ENCODE data around the gene FREM2.

Gene FREM2

GRCh38 chr13:38658906-38659305, 28.0 kb upstream of the FREM2 start:
- TF ChIP-seq CTCF (IDR thresholded peaks at IDR 0.05; ENCODE audit: insufficient read depth, missing control alignments) = no peak
- FAIRE-seq (no peak), DNase-seq (ENCODE audit: insufficient read length, low spot score) (no peak)

- DNase-seq (ENCODE audit: insufficient read length, low spot score) (no peak), FAIRE-seq (no peak)
- TF ChIP-seq CTCF (IDR thresholded peaks at IDR 0.05; ENCODE audit: insufficient read depth, missing control alignments) = no peak
Observed at GRCh38 chr13:38661010-38661675, 25.7 kb upstream of the FREM2 start.

- no peak for TF ChIP-seq CTCF (IDR thresholded peaks at IDR 0.05; ENCODE audit: insufficient read depth, missing control alignments)
- no peak for FAIRE-seq
Observed at GRCh38 chr13:38662362-38662761, 24.5 kb upstream of the FREM2 start.

GRCh38 chr13:38664906-38665305, 22.0 kb upstream of the FREM2 start:
- no peak for DNase-seq (ENCODE audit: insufficient read length, low spot score)
- TF ChIP-seq CTCF (IDR thresholded peaks at IDR 0.05; ENCODE audit: insufficient read depth, missing control alignments) = no peak
- no peak for FAIRE-seq

More at GRCh38 chr13:38662362-38662761, 24.5 kb upstream of the FREM2 start:
- no peak for DNase-seq (ENCODE audit: insufficient read length, low spot score)

- FAIRE-seq = no peak
- no peak for TF ChIP-seq CTCF (IDR thresholded peaks at IDR 0.05; ENCODE audit: insufficient read depth, missing control alignments)
- no peak for DNase-seq (ENCODE audit: insufficient read length, low spot score)
Observed at GRCh38 chr13:38667526-38668109, 19.3 kb upstream of the FREM2 start.

- DNase-seq (ENCODE audit: insufficient read length, low spot score) (no peak), FAIRE-seq (no peak)
Observed at GRCh38 chr13:38669234-38669964, 17.5 kb upstream of the FREM2 start.

More at GRCh38 chr13:38669234-38669964, 17.5 kb upstream of the FREM2 start:
- TF ChIP-seq CTCF (IDR thresholded peaks at IDR 0.05; ENCODE audit: insufficient read depth, missing control alignments) = no peak
